RCC 7860 (cell line): ENCODE measurements around the gene IQSEC3.
"Not testable (repeated sequence)": the region's sequence is repeated elsewhere in the genome, so short reads cannot be mapped to it uniquely, and the experiment has no call there.

Experiments
- DNase-seq: peaks from one replicate; pipeline ENCODE4 v3.0.0-alpha.2; 2015; ENCODE audit warnings: low spot score
- FAIRE-seq: peaks from 2 replicates; lab custom pipeline; 2012; peaks lifted over from hg19 to GRCh38; lab: Jason Lieb, UNC

IQSEC3 gene

GRCh38 chr12:51962-52361, 14.6 kb upstream of the IQSEC3 start:
- FAIRE-seq, DNase-seq: not testable (repeated sequence)

DNA sequence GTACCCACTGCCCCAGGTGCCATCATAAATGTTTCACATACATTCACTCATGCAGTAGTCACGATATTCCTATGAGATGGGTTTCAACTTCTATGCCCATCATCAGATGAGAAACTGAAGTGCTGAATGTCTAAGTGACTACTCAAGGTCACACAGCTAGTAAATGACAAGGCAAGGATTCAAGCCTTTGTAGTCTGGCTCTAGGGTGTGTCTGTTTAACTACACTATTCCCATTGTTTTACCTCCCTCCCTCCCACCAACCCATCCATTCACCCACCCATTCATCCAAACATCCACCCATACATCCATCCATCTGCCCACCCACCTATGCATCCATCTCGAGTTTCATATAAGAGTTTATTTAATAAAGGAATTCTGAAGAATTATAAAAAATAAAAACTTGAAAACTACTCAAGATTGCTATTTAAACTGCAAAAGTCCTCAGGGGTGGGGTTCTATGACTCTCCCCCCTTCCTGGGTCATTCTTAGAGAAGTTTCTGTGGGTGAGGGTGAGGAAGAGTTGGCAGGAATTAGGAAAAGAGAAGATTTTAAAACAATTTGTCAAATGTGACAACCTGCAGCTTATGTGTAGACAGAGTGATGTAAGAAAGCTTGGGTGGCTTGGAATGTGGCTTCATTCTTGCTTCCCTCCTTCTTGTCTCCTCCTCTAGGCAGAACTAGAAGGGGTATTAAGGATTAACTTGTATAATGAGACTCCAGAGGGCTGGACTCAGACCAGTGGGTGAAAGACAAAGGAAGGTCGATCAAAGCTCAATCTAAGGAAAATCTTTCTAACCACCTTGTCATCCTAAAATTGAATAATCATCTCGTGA, 13.4 kb upstream of the IQSEC3 start:
- DNase-seq, FAIRE-seq: not testable (repeated sequence)

- no peak for DNase-seq
- FAIRE-seq = no peak
Observed at GRCh38 chr12:53735-54730, 12.5 kb upstream of the IQSEC3 start.

- FAIRE-seq (no peak), DNase-seq (no peak)
Observed at GRCh38 chr12:54750-55535, 11.6 kb upstream of the IQSEC3 start.

GRCh38 chr12:56683-57346, 9.8 kb upstream of the IQSEC3 start:
- no peak for FAIRE-seq
- DNase-seq = no peak

DNA sequence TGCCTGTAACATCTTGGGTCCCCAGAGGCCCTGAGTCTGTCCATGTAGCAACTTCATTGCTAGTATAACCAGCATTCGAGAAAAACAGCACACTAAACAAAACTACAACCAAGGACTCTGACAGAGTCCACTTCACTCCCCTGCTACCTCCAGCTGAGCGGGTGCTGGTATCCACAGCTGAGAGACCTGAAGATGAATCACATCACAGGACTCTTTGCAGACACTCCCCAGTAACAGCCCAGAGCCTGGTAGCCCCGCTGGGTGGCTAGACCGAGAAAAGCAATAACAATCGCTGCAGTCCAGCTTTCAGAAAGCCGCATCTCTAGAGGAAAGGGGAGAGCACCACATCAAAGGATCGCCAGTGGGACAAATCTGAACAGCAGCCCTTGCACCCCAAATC, 9.0 kb upstream of the IQSEC3 start:
- FAIRE-seq (no peak), DNase-seq (no peak)

DNA sequence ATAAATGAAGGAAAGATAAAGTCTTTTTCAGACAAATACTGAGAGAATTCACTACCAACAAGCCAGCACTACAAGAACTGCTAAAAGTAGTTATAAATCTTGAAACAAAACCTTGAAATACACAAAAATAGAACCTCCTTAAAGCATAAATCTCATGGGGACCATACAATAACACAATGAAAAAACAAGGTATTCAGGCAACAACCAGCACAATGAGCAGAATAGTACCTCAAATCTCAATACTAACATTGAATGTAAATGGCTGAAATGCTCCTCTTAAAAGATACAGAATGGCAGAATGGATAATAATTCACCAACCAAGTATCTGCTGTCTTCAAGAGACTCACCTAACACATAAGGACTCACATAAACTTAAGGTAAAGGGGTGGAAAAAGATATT, 7.7 kb upstream of the IQSEC3 start:
- no peak for DNase-seq
- no peak for FAIRE-seq

GRCh38 chr12:61845-62244, 4.7 kb upstream of the IQSEC3 start:
- not testable (repeated sequence) for FAIRE-seq, DNase-seq

GRCh38 chr12:65491-66063, 990 bp upstream of the IQSEC3 start:
- not testable (repeated sequence) for FAIRE-seq, DNase-seq

GRCh38 chr12:66782-67504, 376 bp downstream of the IQSEC3 start:
- not testable (repeated sequence) for DNase-seq, FAIRE-seq

- not testable (repeated sequence) for FAIRE-seq, DNase-seq
Observed at GRCh38 chr12:69677-70076, 3.1 kb downstream of the IQSEC3 start.

- DNase-seq, FAIRE-seq: not testable (repeated sequence)
Observed at GRCh38 chr12:70541-70940, 4.0 kb downstream of the IQSEC3 start.

DNA sequence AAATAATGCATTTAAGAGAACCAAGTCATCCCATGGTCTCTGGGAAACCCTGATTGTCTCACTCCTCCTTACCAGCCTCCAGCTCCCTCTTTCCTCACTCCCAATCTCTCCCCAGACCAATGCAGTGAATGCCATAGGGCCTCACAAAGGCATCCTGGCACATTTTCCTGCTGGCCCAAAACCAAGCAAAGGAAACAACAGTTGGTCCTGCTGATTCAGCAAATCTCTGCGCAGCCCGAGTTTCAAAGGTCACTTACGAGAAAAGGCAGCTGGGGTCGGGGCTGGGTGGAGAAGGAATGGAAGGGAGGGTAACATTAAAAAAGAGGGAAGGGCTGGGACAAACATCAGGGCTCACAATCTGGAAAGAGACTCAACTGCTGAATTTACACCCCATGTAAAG, 5.5 kb downstream of the IQSEC3 start:
- DNase-seq, FAIRE-seq: not testable (repeated sequence)

- FAIRE-seq, DNase-seq: not testable (repeated sequence)
Observed at GRCh38 chr12:74420-75190, 8.0 kb downstream of the IQSEC3 start.

DNA sequence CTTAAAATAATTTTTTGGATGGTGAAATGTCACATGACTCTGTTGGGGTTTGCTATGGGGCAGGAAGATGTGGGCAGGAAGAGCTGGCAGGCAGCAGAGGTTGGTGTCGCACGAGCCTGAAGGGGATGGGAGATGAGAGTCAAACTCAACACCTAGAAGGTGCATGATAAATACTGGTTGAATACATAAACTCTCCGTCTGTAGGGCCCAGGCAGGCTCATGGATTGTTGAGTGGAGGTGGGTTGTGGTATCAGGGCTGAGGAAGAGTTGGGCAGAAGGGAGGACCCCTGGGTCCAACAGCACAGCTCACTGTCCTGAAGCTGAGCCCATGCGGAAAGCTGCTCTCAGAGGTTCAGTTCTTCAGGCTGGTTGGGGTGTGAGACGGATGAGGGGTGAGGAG, 9.0 kb downstream of the IQSEC3 start:
- not testable (repeated sequence) for DNase-seq, FAIRE-seq

DNA sequence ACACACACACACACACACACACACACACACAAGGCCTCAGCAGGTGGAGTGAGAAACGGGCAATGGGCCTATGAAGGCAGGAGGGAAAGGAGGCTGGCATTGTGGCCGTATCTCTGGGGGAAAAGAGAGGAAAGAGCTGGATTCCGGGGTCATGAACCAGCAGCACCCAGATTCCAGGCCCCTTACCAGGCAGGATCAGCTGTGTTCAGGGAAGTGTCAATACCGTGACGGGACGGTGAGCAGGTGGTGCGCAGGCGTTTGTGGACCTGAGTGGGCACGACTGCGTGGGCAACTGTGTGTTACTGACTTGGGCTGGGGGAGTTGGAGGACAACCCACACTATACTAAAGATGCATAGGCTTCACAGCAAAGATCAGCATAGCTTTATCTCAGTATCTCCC, 9.5 kb downstream of the IQSEC3 start:
- not testable (repeated sequence) for DNase-seq, FAIRE-seq

DNA sequence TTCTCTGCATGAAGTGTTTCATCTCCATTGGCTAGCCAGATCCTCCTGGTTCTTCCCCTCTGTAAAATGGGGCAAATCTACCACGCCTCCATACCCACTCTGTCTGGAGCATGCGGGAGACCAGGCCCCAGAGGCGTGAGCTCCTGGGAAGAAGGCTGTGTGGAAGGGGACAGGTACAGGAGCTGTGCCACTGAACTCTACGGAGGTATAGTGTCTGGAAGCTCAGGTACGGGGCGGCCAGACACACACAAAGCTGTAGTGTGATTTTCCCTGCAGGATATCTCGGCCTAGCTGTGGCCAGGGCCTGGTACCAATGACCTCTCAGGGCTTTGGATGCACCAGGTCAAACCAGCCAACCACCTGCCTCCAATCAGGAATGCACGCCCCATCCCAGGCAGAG, 10.0 kb downstream of the IQSEC3 start:
- DNase-seq, FAIRE-seq: not testable (repeated sequence)

DNA sequence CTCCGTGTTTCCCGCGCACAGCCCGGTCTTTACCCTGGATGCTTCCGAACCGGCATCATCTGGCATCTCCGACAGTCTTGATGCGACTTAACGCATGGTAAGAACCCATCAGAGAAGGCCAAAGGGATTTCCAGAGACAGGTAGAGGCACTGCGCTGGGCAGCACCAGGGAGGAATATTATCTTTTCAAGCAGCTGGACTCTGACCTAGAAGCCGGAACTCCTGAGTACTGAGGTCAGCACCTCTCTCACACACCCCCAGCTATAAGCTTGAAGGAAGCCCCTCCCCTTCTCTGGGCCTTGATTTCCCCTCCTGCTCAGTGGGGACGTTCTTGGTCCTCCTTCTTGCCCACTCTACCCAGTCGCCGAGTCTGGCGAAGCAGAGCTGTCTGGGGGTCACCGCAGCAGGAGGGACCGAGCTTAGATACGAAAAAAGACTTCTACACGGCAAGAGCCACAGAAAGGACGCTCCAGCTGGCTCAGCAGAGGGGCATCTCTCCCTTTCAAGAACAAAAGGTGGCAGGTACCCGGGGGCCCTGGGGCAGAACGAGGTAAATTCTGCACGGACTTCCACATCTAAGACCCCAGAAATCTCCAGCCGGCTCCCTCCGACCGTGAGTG, 10.6 kb downstream of the IQSEC3 start:
- FAIRE-seq, DNase-seq: not testable (repeated sequence)
